OCI-LY1 (cell line): ENCODE measurements around the gene SAE1.

ENCODE experiments used
- H2AFZ ChIP-seq: fragments of 200-600 bp; sonication (generic), shearing (Covaris generic); 2 replicates; pipeline ENCODE4 v1.6.0; 2014; ENCODE audit warnings: antibody characterized with exemption, mild to moderate bottlenecking, low read length
- H3F3A ChIP-seq: fragments of 200-600 bp; sonication (generic), shearing (Covaris generic); 2 replicates; pipeline ENCODE4 v1.6.0; 2014; ENCODE audit warnings: mild to moderate bottlenecking, antibody characterized with exemption, low read length, moderate library complexity; ENCODE audit not compliant: insufficient read depth
- H3K27ac ChIP-seq: fragments of 200-600 bp; sonication (generic); 2 replicates; pipeline ENCODE4 v1.5.1; 2014; ENCODE audit warnings: low read length, mixed run types, mild to moderate bottlenecking, low read depth; ENCODE audit not compliant: poor library complexity, severe bottlenecking
- H3K27me3 ChIP-seq: fragments of 200-600 bp; sonication (generic); 2 replicates; pipeline ENCODE4 v1.6.0; 2014; ENCODE audit warnings: antibody characterized with exemption, mild to moderate bottlenecking, low read length, moderate library complexity; ENCODE audit not compliant: insufficient read depth
- H3K36me3 ChIP-seq: fragments of 200-600 bp; sonication (generic); 2 replicates; pipeline ENCODE4 v1.6.1; 2014; ENCODE audit warnings: mild to moderate bottlenecking, antibody characterized with exemption, low read length, moderate library complexity, mixed read lengths; ENCODE audit not compliant: insufficient read depth
- H3K4me1 ChIP-seq: fragments of 200-600 bp; sonication (generic); 2 replicates; pipeline ENCODE4 v1.5.1; 2014; ENCODE audit warnings: mild to moderate bottlenecking, low read length, moderate library complexity; ENCODE audit not compliant: insufficient read depth, severe bottlenecking
- H3K4me2 ChIP-seq: fragments of 200-600 bp; sonication (generic), shearing (Covaris generic); 2 replicates; pipeline ENCODE4 v1.6.1; 2014; ENCODE audit warnings: low read length
- H3K4me3 ChIP-seq: fragments of 200-600 bp; sonication (generic); 2 replicates; pipeline ENCODE4 v1.5.1; 2014; ENCODE audit warnings: low read length, low read depth, mild to moderate bottlenecking, mixed read lengths; ENCODE audit not compliant: poor library complexity, severe bottlenecking
- H3K79me2 ChIP-seq: fragments of 200-600 bp; shearing (Covaris generic); 2 replicates; pipeline ENCODE4 v1.6.1; 2016; ENCODE audit warnings: mixed run types, low read length, mixed read lengths; ENCODE audit not compliant: insufficient read depth
- H3K9ac ChIP-seq: fragments of 200-600 bp; sonication (generic), shearing (Covaris generic); 2 replicates; pipeline ENCODE4 v1.6.1; 2014; ENCODE audit warnings: mild to moderate bottlenecking, low read length, mixed read lengths
- H3K9me2 ChIP-seq: fragments of 200-600 bp; sonication (generic), shearing (Covaris generic); 2 replicates; pipeline ENCODE4 v1.6.1; 2014; ENCODE audit warnings: low read depth, mild to moderate bottlenecking, low read length, mixed read lengths
- H3K9me3 ChIP-seq: fragments of 200-600 bp; shearing (Covaris generic); 2 replicates; pipeline ENCODE4 v1.6.1; 2014; ENCODE audit warnings: low read length, mixed read lengths
- H4K20me1 ChIP-seq: fragments of 200-600 bp; sonication (generic), shearing (Covaris generic); 2 replicates; pipeline ENCODE4 v1.6.0; 2016; ENCODE audit warnings: mild to moderate bottlenecking, low read length; ENCODE audit not compliant: insufficient read depth
- CTCF ChIP-seq: fragments of 200-600 bp; sonication (generic), shearing (Covaris generic); IDR thresholded peaks from 2 replicates; pipeline ENCODE4 v1.5.1; 2017; ENCODE audit warnings: mild to moderate bottlenecking, antibody characterized with exemption, low read length, moderate library complexity, mixed read lengths
- EZH2 ChIP-seq: fragments of 200-600 bp; sonication (generic), shearing (Covaris generic); IDR thresholded peaks from 2 replicates; pipeline ENCODE4 v1.8.0; 2017; ENCODE audit warnings: borderline replicate concordance, mixed run types, mild to moderate bottlenecking, antibody characterized with exemption, low read length, moderate library complexity, mixed read lengths

The SAE1 gene

GRCh38 chr19:47155148-47155547, 24.5 kb downstream of the SAE1 start:
- peaks cover 96% of the 10 kb centered on the region for H3K36me3 ChIP-seq
- no peak overlapping the region for H3K9ac ChIP-seq
- no peaks in the 10 kb centered on the region for H3F3A ChIP-seq
- H3K27me3 ChIP-seq = no peaks in the 10 kb centered on the region
- H3K4me3 ChIP-seq = no peak overlapping the region
- no peaks in the 10 kb centered on the region for H4K20me1 ChIP-seq
- H2AFZ ChIP-seq = no peak overlapping the region
- H3K4me1 ChIP-seq = peaks cover 21% of the 10 kb centered on the region
- H3K9me3 ChIP-seq = no peaks in the 10 kb centered on the region
- H3K4me2 ChIP-seq = no peak overlapping the region
- H3K27ac ChIP-seq = no peak overlapping the region
- no peaks in the 10 kb centered on the region for H3K9me2 ChIP-seq
- H3K79me2 ChIP-seq = 0 out of 2 replicates have a peak, but pooled peaks cover 15% of the 10 kb centered on the region
- TF ChIP-seq CTCF = no peak
- TF ChIP-seq EZH2 = no peak

DNA sequence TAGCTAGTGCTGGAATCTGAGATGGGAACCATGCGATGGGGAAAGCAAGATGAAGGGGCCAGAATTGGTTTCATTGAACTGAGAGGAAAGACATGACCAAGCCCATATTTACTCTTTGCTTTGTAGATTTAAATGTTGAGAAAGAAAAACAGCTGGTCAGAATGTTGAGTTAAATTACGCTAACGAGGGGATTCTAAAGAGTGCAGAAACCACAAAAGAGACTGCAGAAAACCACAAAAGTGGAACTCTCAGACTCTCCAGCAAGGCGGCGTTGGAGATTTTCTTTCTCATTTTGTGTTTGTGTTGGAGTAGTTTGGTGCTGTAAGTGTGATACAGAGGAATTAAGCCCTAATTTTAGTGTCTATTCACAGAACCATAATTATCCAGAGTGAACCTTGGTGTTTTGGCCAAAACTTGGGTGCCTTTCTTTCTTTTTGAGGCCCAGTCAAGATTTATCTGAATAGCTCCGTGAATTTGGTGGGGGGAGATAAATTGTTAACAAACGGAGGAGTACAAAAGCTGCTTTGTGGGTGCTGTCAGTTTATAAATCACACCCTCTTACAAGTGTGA, 26.3 kb downstream of the SAE1 start:
- H3K79me2 ChIP-seq = 0 out of 2 replicates have a peak, but pooled peaks cover 8% of the 10 kb centered on the region
- H3K27me3 ChIP-seq = no peaks in the 10 kb centered on the region
- TF ChIP-seq EZH2 (no peak), CTCF (no peak)
- peaks cover 21% of the 10 kb centered on the region for H3K4me1 ChIP-seq
- H3F3A ChIP-seq = no peaks in the 10 kb centered on the region
- H3K9me2 ChIP-seq = no peaks in the 10 kb centered on the region
- no peak overlapping the region for H3K4me3 ChIP-seq
- H4K20me1 ChIP-seq = no peaks in the 10 kb centered on the region
- H3K4me2 ChIP-seq = no peak overlapping the region
- H3K27ac ChIP-seq = no peak overlapping the region
- no peaks in the 10 kb centered on the region for H3K9me3 ChIP-seq
- peaks cover 93% of the 10 kb centered on the region for H3K36me3 ChIP-seq
- no peak overlapping the region for H3K9ac ChIP-seq
- no peak overlapping the region for H2AFZ ChIP-seq

- H3K4me2 ChIP-seq = no peak overlapping the region
- 0 out of 2 replicates have a peak, but pooled peaks cover 1% of the 10 kb centered on the region for H3K79me2 ChIP-seq
These were observed 27.0 kb downstream of the SAE1 start for GRCh38 chr19:47157431-47158321.

More at GRCh38 chr19:47157431-47158321, 27.0 kb downstream of the SAE1 start:
- H3K9ac ChIP-seq = no peak overlapping the region
- peaks cover 93% of the 10 kb centered on the region for H3K36me3 ChIP-seq
- TF ChIP-seq CTCF (no peak), EZH2 (no peak)
- H3K27ac ChIP-seq = no peak overlapping the region
- H4K20me1 ChIP-seq = no peaks in the 10 kb centered on the region
- no peaks in the 10 kb centered on the region for H3K9me3 ChIP-seq
- H3K4me1 ChIP-seq = peaks cover 21% of the 10 kb centered on the region
- H3K9me2 ChIP-seq = no peaks in the 10 kb centered on the region
- no peaks in the 10 kb centered on the region for H3K27me3 ChIP-seq
- no peaks in the 10 kb centered on the region for H3F3A ChIP-seq
- no peak overlapping the region for H2AFZ ChIP-seq
- H3K4me3 ChIP-seq = no peak overlapping the region
